HS-27A (cell line): ENCODE results near the gene TMEM150C.
"Not testable (repeated sequence)": the region's sequence is repeated elsewhere in the genome, so short reads cannot be mapped to it uniquely, and the experiment has no call there.

Experiments used
- DNase-seq: peaks from one replicate; pipeline ENCODE4 v3.0.0-alpha.2; 2012; ENCODE audit warnings: low read depth, missing footprints

TMEM150C gene

GRCh38 chr4:82569076-82569475, 7.3 kb upstream of the TMEM150C start:
- DNase-seq: no peak

- DNase-seq: no peak
Measured at GRCh38 chr4:82567444-82567843, 5.7 kb upstream of the TMEM150C start.

GRCh38 chr4:82562564-82562854, 721 bp upstream of the TMEM150C start:
- no peak for DNase-seq

GRCh38 chr4:82560853-82561785, 669 bp downstream of the TMEM150C start:
- no peak for DNase-seq

DNA sequence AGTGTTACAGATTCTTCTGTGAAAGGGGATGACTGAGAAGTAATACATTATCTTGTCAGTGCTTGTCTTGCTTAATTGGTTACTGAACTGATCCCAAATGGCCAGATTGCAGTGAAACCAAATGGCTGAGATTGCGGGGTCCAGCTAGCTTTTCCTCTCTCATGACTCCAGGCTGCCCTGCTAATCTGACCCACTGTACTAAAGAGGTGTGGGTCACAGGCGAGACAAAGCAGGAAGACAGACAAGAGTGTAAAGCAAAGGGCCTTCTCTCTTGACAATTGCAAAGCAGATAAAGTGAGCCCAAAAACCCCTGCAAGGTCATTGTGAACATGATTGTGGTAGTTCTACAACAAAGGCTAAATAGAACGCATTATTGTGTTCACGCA, 2.1 kb downstream of the TMEM150C start:
- DNase-seq: no peak

DNA sequence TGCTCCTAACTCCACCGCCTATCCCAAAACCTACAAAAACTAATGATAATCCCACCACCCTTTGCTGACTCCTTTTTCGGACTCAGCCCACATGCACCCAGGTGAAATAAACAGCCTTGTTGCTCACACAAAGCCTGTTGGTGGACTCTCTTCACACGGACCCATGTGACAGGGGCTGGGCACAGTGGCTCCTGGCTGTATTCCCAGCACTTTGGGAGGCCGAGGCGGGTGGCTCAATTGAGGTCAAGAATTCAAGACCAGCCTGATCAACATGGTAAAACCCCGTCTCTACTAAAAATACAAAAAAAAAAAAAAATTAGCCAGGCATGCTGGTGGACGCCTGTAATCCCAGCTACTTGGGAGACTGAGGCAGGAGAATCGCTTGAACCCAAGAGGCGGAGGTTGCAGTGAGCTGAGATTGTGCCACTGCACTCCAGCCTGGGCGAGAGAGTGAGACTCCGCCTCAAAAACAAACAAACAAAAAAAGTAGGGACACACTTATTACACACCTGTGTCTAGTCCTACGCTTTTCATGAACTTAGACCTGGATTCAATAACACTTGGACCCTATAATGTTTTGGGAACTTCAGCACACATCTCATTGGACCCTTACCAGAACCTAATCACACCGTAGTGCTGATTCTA, 2.6 kb downstream of the TMEM150C start:
- DNase-seq: not testable (repeated sequence)

GRCh38 chr4:82555276-82555675, 6.5 kb downstream of the TMEM150C start:
- DNase-seq: no peak

DNA sequence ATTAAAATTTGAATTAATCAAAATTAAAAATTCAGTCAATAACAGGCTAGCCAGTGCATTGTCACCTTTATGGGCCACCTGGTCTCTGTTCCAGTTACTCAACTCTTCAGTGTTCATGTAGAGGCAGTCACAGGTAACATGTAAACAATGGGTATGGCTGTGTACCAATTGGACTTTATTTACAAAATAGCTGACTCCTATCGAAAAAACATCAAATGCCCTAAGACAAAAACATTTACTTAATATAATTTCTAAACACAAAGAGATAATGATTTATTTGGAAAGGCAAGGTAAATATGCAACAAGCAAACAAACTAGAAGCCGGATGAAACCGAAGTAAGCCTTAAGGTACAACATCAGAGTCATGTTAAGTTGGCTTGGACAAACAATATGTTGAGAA, 8.8 kb downstream of the TMEM150C start:
- no peak for DNase-seq

GRCh38 chr4:82551734-82552133, 10.1 kb downstream of the TMEM150C start:
- DNase-seq: no peak

DNA sequence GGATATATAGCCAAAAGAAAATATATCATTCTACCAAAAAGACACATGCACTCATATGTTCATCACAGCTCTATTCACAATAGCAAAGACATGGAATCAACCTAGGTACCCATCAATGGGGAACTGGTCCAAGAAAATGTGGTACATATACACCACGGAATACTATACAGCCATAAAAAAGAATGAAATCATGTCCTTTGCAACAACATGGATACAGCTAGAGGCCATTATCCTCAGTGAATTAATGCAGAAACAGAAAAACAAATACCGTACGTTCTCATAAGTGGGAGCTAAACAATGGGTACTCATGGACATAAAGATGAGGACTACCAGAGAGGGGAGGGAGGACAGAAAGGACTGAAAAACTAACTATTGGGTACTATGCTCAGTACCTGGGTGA, 13.9 kb downstream of the TMEM150C start:
- DNase-seq: not testable (repeated sequence)

DNA sequence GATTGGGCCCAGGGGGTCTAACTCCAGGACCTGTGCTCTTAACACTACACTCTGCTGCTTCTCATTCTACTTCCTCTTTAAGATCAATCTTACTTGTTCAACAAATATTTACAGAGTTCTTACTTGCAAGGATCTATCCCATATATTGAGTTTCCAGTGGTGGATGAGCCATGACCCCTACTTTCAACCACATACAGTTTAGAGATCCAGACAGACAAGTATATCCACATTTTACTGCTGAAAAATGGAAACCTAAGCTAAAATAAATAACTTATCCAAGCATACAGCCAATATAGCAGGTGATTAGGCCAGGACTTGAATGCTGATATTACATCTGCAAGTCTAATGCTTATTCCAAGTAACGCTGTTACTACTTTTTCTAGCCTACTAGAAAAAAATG, 18.7 kb downstream of the TMEM150C start:
- no peak for DNase-seq

DNA sequence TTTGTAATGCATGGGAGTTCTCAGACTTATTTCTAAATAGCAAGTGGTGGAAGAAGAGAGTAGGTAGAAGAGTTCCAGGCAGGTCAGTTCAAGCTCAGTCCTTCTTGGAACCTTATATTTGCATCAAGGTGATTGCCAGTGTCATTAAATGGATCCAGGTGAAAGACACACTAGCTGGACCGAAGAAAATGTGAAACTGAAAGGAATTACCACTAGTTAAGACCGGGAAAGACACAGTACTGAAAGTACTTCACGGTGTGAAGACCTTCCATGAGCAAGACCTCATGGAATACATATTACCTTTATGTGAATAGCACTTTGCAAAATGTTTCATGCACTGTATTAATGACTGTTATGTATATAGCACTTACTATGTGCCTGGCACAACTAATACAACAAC, 19.1 kb downstream of the TMEM150C start:
- DNase-seq: no peak

DNA sequence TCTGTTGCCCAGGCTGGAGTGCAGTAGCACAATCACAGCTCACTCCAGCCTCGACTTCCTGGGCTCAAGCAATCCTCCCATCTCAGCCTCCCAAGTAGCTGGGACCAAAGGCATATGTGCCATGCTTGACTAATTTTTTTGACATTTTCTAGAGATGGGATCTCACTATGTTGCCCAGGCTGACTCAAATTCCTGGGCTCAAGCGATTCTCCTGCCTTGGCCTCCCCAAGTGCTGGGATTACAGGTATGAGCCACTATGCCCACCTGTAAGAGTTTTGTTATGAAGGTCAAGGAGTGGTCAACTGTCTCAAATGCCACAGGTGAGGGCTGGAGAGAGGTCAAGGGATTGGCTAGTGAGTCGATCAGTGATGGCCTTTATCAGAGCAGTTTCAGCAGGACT, 32.5 kb downstream of the TMEM150C start:
- no peak for DNase-seq

- DNase-seq: no peak
Measured at GRCh38 chr4:82528868-82529267, 32.9 kb downstream of the TMEM150C start.

GRCh38 chr4:82528074-82528473, 33.7 kb downstream of the TMEM150C start:
- DNase-seq: no peak

- no peak for DNase-seq
Measured at GRCh38 chr4:82525307-82525911, 36.4 kb downstream of the TMEM150C start.

GRCh38 chr4:82524570-82525152, 37.1 kb downstream of the TMEM150C start:
- no peak for DNase-seq

- no peak for DNase-seq
Measured at GRCh38 chr4:82523179-82523578, 38.6 kb downstream of the TMEM150C start.

GRCh38 chr4:82522472-82522871, 39.3 kb downstream of the TMEM150C start:
- DNase-seq: no peak

DNA sequence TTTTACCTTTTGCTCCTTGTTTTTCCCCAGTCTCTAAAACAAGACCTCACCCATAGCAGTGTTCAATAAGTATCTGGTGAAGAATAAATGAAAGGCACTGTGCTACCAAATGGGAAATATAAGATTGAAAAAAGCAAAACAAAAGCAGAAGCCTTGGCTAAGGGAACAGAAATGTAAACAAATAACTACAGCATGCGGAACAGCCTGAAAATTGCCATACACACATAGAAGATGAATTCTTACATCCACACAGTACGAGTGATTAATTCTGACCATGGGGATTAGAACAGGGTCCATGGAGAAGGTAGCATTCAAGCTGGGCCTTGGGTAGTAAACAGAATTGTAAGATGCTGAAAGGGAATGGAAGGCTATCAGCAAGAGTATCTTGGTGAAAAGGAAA, 40.5 kb downstream of the TMEM150C start:
- no peak for DNase-seq

DNA sequence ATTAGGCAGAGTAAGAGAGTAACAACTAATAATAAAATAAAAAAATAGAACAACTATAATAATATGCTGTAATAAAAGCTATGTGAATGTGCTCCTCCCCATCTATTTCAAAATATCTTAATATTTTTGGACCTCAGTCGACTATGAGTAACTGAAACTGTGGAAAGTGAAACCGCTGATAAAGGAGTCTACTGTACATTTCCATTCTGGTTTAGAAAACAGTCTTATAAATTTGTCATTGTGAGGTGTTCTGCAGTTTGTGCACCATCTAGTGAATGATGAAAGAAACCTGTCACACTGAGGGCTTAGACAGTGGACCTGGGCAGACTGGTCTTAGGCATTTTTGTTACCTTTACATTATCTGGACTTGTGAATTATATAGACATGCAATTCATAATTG, 42.0 kb downstream of the TMEM150C start:
- DNase-seq: no peak

DNA sequence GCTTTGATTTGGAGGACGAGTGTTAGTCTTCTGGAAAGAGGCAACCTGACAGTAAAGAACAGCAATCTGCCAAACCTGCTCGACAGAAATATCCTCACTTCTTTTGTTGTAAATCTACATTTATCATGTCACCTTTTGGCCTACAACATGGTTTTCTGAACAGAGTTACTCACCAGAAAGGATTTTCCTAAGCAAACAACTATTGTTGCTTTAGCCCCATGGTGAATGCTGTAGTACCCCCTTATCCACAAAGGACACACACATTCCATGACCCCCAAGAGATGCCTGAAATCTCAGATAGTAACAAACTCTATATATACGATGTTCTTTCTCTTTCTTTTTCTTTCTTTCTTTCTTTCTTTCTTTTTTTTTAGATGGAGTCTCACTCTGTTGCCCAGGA, 42.7 kb downstream of the TMEM150C start:
- no peak for DNase-seq

DNA sequence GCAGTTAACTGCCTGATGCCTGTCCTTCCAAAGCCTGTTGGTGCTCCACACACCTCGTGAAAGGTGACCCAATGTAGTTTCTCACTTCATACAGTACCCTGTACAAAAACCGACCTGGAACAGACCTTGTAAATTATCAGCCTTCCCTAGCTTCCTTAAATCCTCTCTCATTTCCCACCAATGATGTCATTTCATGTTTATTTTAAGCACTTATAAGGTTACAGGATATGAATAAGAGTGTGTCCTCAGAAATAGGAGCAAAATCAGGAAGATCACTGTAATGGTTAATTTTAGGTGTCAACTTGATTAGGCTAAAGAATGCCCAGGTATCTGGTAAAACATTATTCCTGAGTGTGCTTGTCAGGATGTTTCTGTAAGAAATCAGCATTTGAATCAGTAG, 44.7 kb downstream of the TMEM150C start:
- no peak for DNase-seq
